ENCODE data around the gene SEMA6A.

SEMA6A gene

DNA sequence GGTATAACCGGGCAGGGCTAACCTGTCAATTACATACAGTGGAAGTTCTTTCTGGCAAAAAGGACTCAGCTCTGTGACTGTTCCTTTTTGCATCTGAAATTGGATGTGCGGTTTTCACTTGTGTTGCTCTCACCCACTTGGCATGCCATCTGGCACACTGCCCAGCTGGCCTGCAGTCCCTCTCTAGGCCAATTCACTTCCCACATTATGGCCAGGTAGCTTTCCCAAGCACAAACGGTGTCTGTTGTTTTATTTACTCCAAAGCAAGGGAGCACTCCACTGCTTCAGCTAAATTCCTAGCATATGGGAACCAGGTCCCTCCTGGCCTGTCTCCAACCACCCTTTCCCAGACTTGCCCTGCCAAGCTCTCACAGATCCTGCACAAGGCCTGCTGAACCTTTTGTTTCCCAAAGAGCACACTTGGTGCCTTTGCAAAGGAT is 132.5 kb downstream of the SEMA6A start:
- H3K27me3 Mint-ChIP-seq (ENCODE audit: low read depth), result peaks cover 13% of the 10 kb centered on the region
- H3K36me3 Mint-ChIP-seq (ENCODE audit: low read depth), result peaks cover 40% of the 10 kb centered on the region
- H3K27ac Mint-ChIP-seq, result peak overlapping the region; percentile 56 to 75 (median 68)
- H3K4me1 Mint-ChIP-seq, result peaks cover 84% of the 10 kb centered on the region
- TF ChIP-seq, protein P1, sequence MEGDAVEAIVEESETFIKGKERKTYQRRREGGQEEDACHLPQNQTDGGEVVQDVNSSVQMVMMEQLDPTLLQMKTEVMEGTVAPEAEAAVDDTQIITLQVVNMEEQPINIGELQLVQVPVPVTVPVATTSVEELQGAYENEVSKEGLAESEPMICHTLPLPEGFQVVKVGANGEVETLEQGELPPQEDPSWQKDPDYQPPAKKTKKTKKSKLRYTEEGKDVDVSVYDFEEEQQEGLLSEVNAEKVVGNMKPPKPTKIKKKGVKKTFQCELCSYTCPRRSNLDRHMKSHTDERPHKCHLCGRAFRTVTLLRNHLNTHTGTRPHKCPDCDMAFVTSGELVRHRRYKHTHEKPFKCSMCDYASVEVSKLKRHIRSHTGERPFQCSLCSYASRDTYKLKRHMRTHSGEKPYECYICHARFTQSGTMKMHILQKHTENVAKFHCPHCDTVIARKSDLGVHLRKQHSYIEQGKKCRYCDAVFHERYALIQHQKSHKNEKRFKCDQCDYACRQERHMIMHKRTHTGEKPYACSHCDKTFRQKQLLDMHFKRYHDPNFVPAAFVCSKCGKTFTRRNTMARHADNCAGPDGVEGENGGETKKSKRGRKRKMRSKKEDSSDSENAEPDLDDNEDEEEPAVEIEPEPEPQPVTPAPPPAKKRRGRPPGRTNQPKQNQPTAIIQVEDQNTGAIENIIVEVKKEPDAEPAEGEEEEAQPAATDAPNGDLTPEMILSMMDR (IDR thresholded peaks at IDR 0.05; ENCODE audit: unreplicated experiment in 3 of 3), result no peak
- no peaks in the 10 kb centered on the region for H3K9me3 Mint-ChIP-seq
- H3K4me3 Mint-ChIP-seq, result no peak overlapping the region

DNA sequence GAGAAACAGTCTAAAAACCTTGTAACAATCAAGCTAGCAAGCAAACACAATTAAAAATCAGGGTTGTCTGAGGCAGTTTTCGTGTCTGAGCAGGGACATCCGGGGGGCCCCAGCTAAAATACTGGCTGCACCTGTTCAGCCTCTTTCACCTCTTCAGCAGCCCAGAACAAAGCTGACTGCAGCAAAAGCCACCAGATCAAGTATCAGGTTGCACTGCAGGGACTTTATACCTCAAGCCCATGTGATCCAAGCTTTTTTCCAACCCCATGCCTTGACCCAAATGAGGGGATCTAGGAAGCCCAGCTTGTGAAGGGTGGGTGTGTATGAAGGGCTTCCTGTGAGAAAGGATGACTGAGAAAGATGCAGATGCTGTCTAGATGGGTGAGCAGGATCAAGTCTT is 133.4 kb downstream of the SEMA6A start:
- no peaks in the 10 kb centered on the region for H3K9me3 Mint-ChIP-seq
- TF ChIP-seq, protein P1 (IDR thresholded peaks at IDR 0.05; ENCODE audit: unreplicated experiment in 3 of 3), result no peak
- peak overlapping the region; percentile 55 to 80 (median 68) for H3K27ac Mint-ChIP-seq
- H3K27me3 Mint-ChIP-seq (ENCODE audit: low read depth), result peaks cover 13% of the 10 kb centered on the region
- peaks cover 89% of the 10 kb centered on the region for H3K4me1 Mint-ChIP-seq
- H3K4me3 Mint-ChIP-seq, result peak overlapping the region in 1 of 3 experiments; percentile 48
- H3K36me3 Mint-ChIP-seq (ENCODE audit: low read depth), result peaks cover 31% of the 10 kb centered on the region

DNA sequence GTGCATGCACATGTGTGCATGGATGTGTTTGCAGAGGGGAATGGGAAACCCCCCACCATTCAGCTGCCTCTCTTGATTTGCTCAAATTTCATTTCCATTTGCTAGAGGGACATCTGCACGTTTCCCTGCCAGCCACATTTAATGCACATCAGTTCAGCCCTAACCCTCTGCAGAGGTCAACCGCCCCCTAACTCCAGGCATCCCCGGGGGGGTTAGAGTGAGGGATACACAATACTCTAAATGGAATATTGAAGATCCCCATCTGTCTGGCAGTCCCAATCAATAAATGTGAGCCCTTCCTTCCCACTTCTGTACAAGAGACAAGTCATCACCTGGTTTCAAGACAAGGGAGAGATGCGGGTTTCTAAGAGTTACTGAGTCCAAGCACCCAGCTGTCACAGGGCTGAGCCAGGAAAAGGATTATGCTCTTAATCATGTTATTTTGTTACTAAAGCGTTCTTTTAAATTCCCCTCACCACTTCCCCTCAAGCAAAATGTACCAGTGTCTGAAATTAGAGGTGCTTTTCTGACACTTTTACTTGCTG is 134.1 kb downstream of the SEMA6A start:
- Mint-ChIP-seq H3K27me3 (ENCODE audit: low read depth) (peaks cover 13% of the 10 kb centered on the region), H3K36me3 (ENCODE audit: low read depth) (peaks cover 24% of the 10 kb centered on the region), H3K4me3 (no peak overlapping the region), H3K27ac (peak overlapping the region; percentile 40 to 80 (median 68)), H3K9me3 (no peaks in the 10 kb centered on the region), H3K4me1 (peaks cover 85% of the 10 kb centered on the region)
- TF ChIP-seq, protein P1 (IDR thresholded peaks at IDR 0.05; ENCODE audit: unreplicated experiment in 3 of 3), result no peak

DNA sequence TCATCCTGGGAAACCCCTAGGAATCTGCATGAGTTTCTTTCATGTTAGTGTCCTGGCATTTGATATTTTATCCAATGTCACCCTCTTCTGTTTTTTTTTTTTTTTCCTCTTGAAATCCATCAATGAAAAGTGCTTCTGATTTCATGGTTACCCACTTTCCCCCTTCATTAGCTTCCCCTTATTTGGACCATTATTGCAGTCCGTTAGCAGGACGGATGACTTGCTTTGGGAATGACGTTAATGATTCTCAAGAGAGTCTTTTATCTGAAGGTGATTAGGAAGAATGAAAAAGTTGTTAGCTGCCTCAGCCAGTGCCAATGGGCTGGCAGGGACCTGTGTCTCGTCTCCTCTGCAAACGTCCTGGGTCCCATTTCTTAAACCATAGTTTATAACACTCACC is 134.7 kb downstream of the SEMA6A start:
- Mint-ChIP-seq H3K4me1 (peaks cover 79% of the 10 kb centered on the region), H3K4me3 (no peak overlapping the region), H3K27me3 (ENCODE audit: low read depth) (peaks cover 13% of the 10 kb centered on the region), H3K36me3 (ENCODE audit: low read depth) (peaks cover 18% of the 10 kb centered on the region), H3K9me3 (no peaks in the 10 kb centered on the region), H3K27ac (peak overlapping the region; percentile 40 to 80 (median 68))
- TF ChIP-seq, protein P1 (IDR thresholded peaks at IDR 0.05; ENCODE audit: unreplicated experiment in 3 of 3), result no peak

DNA sequence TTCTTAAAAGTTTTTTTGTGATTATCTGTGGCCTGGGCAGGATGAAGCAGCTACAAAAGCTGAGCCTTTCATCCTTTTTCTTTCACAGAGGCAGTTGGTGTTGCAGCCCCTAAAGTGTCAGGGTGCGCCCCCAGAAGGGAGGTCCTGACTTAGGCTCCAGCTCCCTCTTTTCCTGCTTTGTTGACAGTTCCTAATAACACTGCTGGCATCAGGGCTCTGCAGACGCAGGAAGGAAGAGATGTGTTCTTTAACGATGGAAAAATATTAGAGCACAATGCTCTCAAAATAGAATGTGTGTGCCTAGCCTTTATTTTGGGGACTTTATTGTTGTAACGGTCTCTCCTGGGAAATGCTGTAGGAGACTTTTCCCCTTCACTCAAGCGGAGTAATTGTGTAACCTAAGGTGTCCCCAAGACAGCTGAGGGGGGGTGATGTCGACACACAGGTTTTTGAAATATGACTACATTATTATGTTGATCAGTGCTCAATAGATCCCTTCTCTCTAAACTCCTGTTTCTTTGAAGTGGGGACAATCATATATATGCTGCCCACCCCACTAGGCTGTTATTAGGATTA is 135.6 kb downstream of the SEMA6A start:
- peak overlapping the region in 1 of 3 experiments; percentile 23 for H3K4me3 Mint-ChIP-seq
- no peaks in the 10 kb centered on the region for H3K9me3 Mint-ChIP-seq
- H3K36me3 Mint-ChIP-seq (ENCODE audit: low read depth), result peaks cover 11% of the 10 kb centered on the region
- TF ChIP-seq, protein P1 (IDR thresholded peaks at IDR 0.05; ENCODE audit: unreplicated experiment in 3 of 3), result no peak
- peaks cover 71% of the 10 kb centered on the region for H3K4me1 Mint-ChIP-seq
- peak overlapping the region; percentile 48 to 80 (median 68) for H3K27ac Mint-ChIP-seq
- H3K27me3 Mint-ChIP-seq (ENCODE audit: low read depth), result peaks cover 13% of the 10 kb centered on the region
